22Rv1 (cell line): ENCODE results near the gene ATXN2L.

Experiments
- H3K27ac ChIP-seq: fragments of 450-650 bp; 2 replicates; pipeline ENCODE4 v1.5.1; 2017
- ZFX ChIP-seq: fragments of 450-650 bp; IDR thresholded peaks from 2 replicates; pipeline ENCODE4 v1.6.1; 2017; ENCODE audit warnings: antibody characterized with exemption, borderline replicate concordance
- TF ChIP-seq, protein P1 (sequence below): fragments of 450-650 bp; IDR thresholded peaks from 2 replicates; pipeline ENCODE4 v1.5.1; 2017; ENCODE audit warnings: mild to moderate bottlenecking

The ATXN2L gene

GRCh38 chr16:28823873-28824716, 1.3 kb downstream of the ATXN2L start:
- TF ChIP-seq ZFX = no peak
- TF ChIP-seq, protein P1, sequence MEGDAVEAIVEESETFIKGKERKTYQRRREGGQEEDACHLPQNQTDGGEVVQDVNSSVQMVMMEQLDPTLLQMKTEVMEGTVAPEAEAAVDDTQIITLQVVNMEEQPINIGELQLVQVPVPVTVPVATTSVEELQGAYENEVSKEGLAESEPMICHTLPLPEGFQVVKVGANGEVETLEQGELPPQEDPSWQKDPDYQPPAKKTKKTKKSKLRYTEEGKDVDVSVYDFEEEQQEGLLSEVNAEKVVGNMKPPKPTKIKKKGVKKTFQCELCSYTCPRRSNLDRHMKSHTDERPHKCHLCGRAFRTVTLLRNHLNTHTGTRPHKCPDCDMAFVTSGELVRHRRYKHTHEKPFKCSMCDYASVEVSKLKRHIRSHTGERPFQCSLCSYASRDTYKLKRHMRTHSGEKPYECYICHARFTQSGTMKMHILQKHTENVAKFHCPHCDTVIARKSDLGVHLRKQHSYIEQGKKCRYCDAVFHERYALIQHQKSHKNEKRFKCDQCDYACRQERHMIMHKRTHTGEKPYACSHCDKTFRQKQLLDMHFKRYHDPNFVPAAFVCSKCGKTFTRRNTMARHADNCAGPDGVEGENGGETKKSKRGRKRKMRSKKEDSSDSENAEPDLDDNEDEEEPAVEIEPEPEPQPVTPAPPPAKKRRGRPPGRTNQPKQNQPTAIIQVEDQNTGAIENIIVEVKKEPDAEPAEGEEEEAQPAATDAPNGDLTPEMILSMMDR = peak; percentile 18; the same call in 1 of the 2 replicates
- H3K27ac ChIP-seq = peak overlapping the region; percentile 96

DNA sequence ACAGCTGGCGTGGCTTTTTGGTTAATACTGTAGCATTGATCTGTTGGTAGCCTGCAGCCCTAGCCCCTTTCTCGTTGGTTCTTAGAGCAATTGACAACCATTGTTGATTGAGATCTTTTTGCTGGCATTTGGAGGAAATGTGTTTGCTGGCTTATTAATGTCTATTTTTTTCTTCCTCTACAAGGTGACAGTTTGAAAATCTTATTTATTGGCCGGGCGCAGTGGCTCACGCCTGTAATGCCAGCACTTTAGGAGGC, 1.8 kb downstream of the ATXN2L start:
- TF ChIP-seq ZFX = no peak
- TF ChIP-seq, protein P1 = no peak
- peak overlapping the region; percentile 96 for H3K27ac ChIP-seq

- no peak overlapping the region for H3K27ac ChIP-seq
- no peak for TF ChIP-seq ZFX
Observed at GRCh38 chr16:28826141-28826540, 3.3 kb downstream of the ATXN2L start.

DNA sequence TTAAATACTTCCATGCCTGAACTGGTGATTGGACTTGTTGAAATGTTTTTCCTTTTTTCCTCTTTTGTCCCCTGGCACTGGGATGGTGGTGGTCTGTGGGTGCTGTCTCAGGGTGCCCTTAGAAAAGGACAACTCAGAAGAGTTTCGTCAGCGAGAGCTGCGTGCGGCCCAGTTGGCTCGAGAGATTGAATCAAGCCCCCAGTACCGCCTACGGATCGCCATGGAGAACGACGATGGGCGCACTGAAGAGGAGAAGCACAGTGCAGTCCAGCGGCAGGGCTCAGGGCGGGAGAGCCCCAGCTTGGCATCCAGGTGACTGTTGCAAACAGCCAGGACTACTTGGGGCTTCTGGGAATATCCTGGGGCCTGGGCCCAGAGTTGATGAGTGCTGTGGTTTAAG, 6.9 kb downstream of the ATXN2L start:
- no peak overlapping the region for H3K27ac ChIP-seq
- no peak for TF ChIP-seq ZFX
- TF ChIP-seq, protein P1 = no peak

DNA sequence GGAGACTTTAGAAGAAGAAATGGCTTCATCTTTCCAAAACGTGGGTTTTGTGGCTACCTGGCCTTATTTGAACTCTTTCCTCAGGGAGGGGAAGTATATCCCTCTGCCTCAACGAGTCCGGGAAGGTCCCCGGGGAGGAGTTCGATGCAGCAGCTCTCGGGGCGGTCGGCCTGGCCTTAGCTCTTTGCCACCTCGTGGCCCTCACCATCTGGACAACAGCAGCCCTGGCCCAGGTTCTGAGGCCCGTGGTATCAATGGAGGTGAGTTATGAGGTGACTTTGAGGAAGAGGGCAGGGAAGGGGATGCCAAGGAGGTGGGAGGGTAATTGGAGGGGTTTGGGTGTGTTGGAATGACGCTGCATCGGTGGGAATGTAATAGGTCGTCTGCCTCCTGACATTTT, 7.7 kb downstream of the ATXN2L start:
- H3K27ac ChIP-seq = no peak overlapping the region
- no peak for TF ChIP-seq ZFX
- TF ChIP-seq, protein P1 = no peak

GRCh38 chr16:28834349-28834748, 11.6 kb downstream of the ATXN2L start:
- TF ChIP-seq ZFX = no peak
- TF ChIP-seq, protein P1 = no peak
- no peak overlapping the region for H3K27ac ChIP-seq

- TF ChIP-seq ZFX = no peak
- TF ChIP-seq, protein P1 = no peak
Observed at GRCh38 chr16:28834873-28835863, 12.4 kb downstream of the ATXN2L start.

More at GRCh38 chr16:28834873-28835863, 12.4 kb downstream of the ATXN2L start:
- no peak overlapping the region for H3K27ac ChIP-seq
